ENCODE measurements around the gene HYDIN. TPM values are rescaled to one million over a fixed set of nuclear protein-coding genes. Genes with fewer than 3 reads are reported as not detected.
"Not testable (repeated sequence)": the region's sequence is repeated elsewhere in the genome, so short reads cannot be mapped to it uniquely, and the experiment has no call there.

The HYDIN gene
- total RNA-seq, 2 experiments from 2014 or later = not detected

DNA sequence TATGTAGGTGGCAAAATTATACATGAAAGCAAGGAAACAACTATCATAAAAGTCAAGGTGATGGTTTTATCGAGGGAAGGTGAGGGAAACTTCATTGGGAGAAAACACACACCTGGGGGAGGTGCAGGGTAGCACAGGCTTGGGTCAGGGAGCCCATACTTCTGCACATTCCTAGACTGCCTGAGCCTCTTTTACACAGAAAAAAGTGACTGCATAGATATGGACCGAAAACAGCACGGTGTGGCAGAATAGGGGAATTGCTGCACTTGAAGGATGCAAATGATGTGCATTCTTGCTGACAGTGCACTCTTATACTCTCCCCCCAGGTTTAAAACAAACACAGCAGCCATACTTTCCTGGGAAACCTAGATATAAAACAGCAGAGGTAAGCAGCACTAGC lies 120.0 kb downstream of the HYDIN start:
- DNase-seq (ENCODE audit: low spot score); H3K4me1 ChIP-seq (ENCODE audit: insufficient read depth, low read length, poor library complexity, severe bottlenecking); H3K9me3 ChIP-seq (ENCODE audit: low read length); H3K36me3 ChIP-seq (ENCODE audit: insufficient read depth, low read length); H3K9me2 ChIP-seq (ENCODE audit: insufficient read depth, low read length); intact Hi-C loops (cut with micrococcal nuclease; ENCODE audit: unreplicated experiment); POLR2A ChIA-PET; H2AFZ ChIP-seq (ENCODE audit: low read length); CTCF ChIA-PET (ENCODE audit: unreplicated experiment); H3K4me3 ChIP-seq (ENCODE audit: low read depth, low read length, poor library complexity, severe bottlenecking); H3K4me2 ChIP-seq (ENCODE audit: low read length); BruUV-seq (replicated peaks); H3K79me2 ChIP-seq (ENCODE audit: insufficient read depth, low read depth, low read length); H4K20me1 ChIP-seq (ENCODE audit: insufficient read depth, low read length); H3K27ac ChIP-seq (ENCODE audit: low read depth, low read length, poor library complexity, severe bottlenecking): not testable (repeated sequence)

DNA sequence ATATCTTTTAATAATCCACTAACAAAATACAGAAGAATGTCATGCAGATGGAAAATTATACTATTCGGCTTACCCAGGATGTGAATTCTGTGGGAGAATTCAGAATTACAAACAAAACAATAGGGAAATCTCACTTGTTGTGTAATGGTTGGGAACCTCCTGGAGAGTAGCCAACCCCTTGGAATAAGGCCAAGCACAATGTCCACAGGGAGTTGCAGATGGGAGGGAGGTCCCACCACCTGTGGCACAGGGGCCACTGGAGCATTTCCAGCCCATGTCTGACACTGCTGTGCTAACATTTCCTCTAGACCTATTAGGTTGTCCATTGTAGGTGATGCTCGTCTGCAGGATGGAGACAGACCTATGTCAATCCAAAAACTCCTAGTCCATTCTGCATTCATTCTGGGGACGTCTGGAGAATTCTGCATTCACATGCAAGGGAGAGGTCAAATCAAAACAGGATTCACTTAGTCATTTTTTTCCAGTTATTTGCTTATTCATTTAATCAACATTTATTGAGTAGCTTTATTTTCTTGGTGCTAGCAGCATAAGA lies 120.8 kb downstream of the HYDIN start:
- H2AFZ ChIP-seq (ENCODE audit: low read length); intact Hi-C loops (cut with micrococcal nuclease; ENCODE audit: unreplicated experiment); H3K79me2 ChIP-seq (ENCODE audit: insufficient read depth, low read depth, low read length); H3K4me3 ChIP-seq (ENCODE audit: low read depth, low read length, poor library complexity, severe bottlenecking); H3K9me3 ChIP-seq (ENCODE audit: low read length); DNase-seq (ENCODE audit: low spot score); H4K20me1 ChIP-seq (ENCODE audit: insufficient read depth, low read length); POLR2A ChIA-PET; BruUV-seq (replicated peaks); H3K36me3 ChIP-seq (ENCODE audit: insufficient read depth, low read length); CTCF ChIA-PET (ENCODE audit: unreplicated experiment); H3K4me2 ChIP-seq (ENCODE audit: low read length); H3K27ac ChIP-seq (ENCODE audit: low read depth, low read length, poor library complexity, severe bottlenecking); H3K9me2 ChIP-seq (ENCODE audit: insufficient read depth, low read length); H3K4me1 ChIP-seq (ENCODE audit: insufficient read depth, low read length, poor library complexity, severe bottlenecking): not testable (repeated sequence)

DNA sequence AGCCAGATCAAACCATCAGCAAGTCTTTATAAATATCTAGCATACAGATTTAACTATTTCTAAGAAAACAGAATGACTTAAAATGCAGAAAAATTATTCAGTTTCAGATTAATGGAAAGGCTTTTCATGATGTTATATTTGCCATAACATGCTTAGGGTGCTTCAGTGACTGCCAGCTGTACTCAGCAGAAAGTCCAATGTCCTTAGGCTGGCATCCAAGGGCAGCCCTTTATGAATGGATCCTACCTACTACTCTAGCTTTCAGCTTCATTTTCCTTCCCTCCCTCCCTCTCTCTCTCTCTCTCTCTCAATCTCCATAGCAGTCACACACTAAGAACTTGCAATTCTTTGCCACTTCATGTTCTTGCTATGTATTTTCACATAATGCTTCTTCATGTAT lies 124.6 kb downstream of the HYDIN start:
- H3K4me1 ChIP-seq (ENCODE audit: insufficient read depth, low read length, poor library complexity, severe bottlenecking); H3K36me3 ChIP-seq (ENCODE audit: insufficient read depth, low read length); H2AFZ ChIP-seq (ENCODE audit: low read length); POLR2A ChIA-PET; H3K27ac ChIP-seq (ENCODE audit: low read depth, low read length, poor library complexity, severe bottlenecking); H3K79me2 ChIP-seq (ENCODE audit: insufficient read depth, low read depth, low read length); H3K4me3 ChIP-seq (ENCODE audit: low read depth, low read length, poor library complexity, severe bottlenecking); intact Hi-C loops (cut with micrococcal nuclease; ENCODE audit: unreplicated experiment); DNase-seq (ENCODE audit: low spot score); H3K4me2 ChIP-seq (ENCODE audit: low read length); CTCF ChIA-PET (ENCODE audit: unreplicated experiment); H3K9me2 ChIP-seq (ENCODE audit: insufficient read depth, low read length); H4K20me1 ChIP-seq (ENCODE audit: insufficient read depth, low read length); H3K9me3 ChIP-seq (ENCODE audit: low read length); BruUV-seq (replicated peaks): not testable (repeated sequence)

DNA sequence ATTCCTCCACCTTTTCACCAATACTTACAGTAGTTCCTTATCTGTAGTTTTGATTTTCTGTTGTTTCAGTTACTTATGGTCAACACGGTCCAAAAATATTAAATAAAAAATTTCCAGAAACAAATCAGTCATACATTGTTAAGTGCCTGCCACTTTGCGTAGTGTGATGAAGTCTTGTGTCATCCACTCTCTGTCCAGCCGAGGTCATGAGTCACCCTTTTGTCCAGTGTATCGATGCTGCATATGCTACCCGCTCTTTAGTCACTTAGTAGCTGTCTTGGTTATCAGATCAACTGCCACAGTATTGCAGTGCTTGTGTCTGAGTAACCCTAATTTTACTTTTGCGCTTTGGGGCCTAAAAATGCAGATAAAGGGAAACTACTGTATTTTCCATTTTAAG lies 146.9 kb downstream of the HYDIN start:
- H4K20me1 ChIP-seq (ENCODE audit: insufficient read depth, low read length); H2AFZ ChIP-seq (ENCODE audit: low read length); BruUV-seq (replicated peaks); POLR2A ChIA-PET; intact Hi-C loops (cut with micrococcal nuclease; ENCODE audit: unreplicated experiment); H3K79me2 ChIP-seq (ENCODE audit: insufficient read depth, low read depth, low read length); H3K9me2 ChIP-seq (ENCODE audit: insufficient read depth, low read length); H3K4me2 ChIP-seq (ENCODE audit: low read length); CTCF ChIA-PET (ENCODE audit: unreplicated experiment); H3K9me3 ChIP-seq (ENCODE audit: low read length); H3K27ac ChIP-seq (ENCODE audit: low read depth, low read length, poor library complexity, severe bottlenecking); DNase-seq (ENCODE audit: low spot score); H3K4me3 ChIP-seq (ENCODE audit: low read depth, low read length, poor library complexity, severe bottlenecking); H3K36me3 ChIP-seq (ENCODE audit: insufficient read depth, low read length); H3K4me1 ChIP-seq (ENCODE audit: insufficient read depth, low read length, poor library complexity, severe bottlenecking): not testable (repeated sequence)

DNA sequence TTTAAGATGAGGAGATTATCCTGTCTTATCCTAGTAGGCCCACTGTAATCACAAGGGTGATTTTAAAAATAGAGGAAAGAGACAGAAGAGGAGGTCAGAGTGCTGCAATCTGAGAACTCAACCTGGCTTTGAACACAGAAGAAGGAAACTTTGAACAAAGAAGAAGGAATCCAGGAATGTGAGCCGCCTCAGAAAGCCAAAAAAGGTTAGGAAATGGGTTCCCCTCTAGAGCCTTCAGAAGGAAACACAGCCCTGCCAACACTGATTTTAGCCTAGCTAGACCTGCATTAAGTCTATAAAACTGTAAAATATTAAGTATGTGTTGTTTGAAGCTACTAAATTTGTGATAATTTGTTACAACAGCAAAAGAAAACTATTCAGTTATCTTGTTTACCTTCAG lies 149.7 kb downstream of the HYDIN start:
- H3K4me2 ChIP-seq (ENCODE audit: low read length); H3K9me2 ChIP-seq (ENCODE audit: insufficient read depth, low read length); POLR2A ChIA-PET; intact Hi-C loops (cut with micrococcal nuclease; ENCODE audit: unreplicated experiment); H2AFZ ChIP-seq (ENCODE audit: low read length); H3K4me3 ChIP-seq (ENCODE audit: low read depth, low read length, poor library complexity, severe bottlenecking); H3K27ac ChIP-seq (ENCODE audit: low read depth, low read length, poor library complexity, severe bottlenecking); H3K9me3 ChIP-seq (ENCODE audit: low read length); H3K79me2 ChIP-seq (ENCODE audit: insufficient read depth, low read depth, low read length); H3K4me1 ChIP-seq (ENCODE audit: insufficient read depth, low read length, poor library complexity, severe bottlenecking); CTCF ChIA-PET (ENCODE audit: unreplicated experiment); BruUV-seq (replicated peaks); H3K36me3 ChIP-seq (ENCODE audit: insufficient read depth, low read length); H4K20me1 ChIP-seq (ENCODE audit: insufficient read depth, low read length); DNase-seq (ENCODE audit: low spot score): not testable (repeated sequence)

DNA sequence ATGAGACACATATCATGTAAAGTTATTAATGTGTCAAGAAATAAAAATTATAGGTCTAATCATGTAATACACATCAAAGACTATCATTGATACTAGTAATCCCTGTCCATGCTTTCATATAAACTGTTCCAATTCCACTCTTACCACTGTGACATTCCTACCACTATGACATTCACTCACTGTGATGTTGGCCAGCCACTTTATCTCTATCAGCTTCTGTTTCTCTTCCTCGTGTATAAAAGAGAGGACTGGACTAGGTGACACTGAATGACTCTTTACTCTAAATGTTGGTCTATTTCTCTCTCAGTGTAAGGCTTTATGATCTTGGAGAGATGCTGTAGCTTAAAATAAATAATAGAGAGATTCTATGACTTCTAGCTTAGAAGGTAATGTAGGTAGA lies 150.3 kb downstream of the HYDIN start:
- H4K20me1 ChIP-seq (ENCODE audit: insufficient read depth, low read length); BruUV-seq (replicated peaks); CTCF ChIA-PET (ENCODE audit: unreplicated experiment); H2AFZ ChIP-seq (ENCODE audit: low read length); H3K36me3 ChIP-seq (ENCODE audit: insufficient read depth, low read length); DNase-seq (ENCODE audit: low spot score); POLR2A ChIA-PET; H3K9me2 ChIP-seq (ENCODE audit: insufficient read depth, low read length); H3K9me3 ChIP-seq (ENCODE audit: low read length); H3K79me2 ChIP-seq (ENCODE audit: insufficient read depth, low read depth, low read length); H3K4me1 ChIP-seq (ENCODE audit: insufficient read depth, low read length, poor library complexity, severe bottlenecking); H3K4me2 ChIP-seq (ENCODE audit: low read length); intact Hi-C loops (cut with micrococcal nuclease; ENCODE audit: unreplicated experiment); H3K27ac ChIP-seq (ENCODE audit: low read depth, low read length, poor library complexity, severe bottlenecking); H3K4me3 ChIP-seq (ENCODE audit: low read depth, low read length, poor library complexity, severe bottlenecking): not testable (repeated sequence)

DNA sequence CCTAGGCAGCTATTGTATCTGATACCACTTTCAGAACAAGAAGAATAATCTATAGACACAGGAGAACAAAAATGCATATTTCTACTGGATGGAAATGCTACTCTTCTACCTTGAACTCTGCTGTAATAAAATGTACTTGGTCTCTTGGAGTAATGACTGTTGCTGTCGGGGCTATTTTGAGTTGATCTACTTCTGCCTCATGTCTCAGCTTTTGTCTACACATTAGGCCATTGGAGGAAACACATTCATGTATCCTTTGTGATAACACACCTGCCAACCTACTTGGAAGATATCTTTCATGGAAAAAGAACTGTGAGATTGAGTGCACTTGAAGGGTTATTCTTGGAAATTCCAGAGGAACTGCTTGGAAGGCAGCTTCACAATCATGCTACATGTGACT lies 159.9 kb downstream of the HYDIN start:
- BruUV-seq (replicated peaks); DNase-seq (ENCODE audit: low spot score); H2AFZ ChIP-seq (ENCODE audit: low read length); H3K4me3 ChIP-seq (ENCODE audit: low read depth, low read length, poor library complexity, severe bottlenecking); H3K4me1 ChIP-seq (ENCODE audit: insufficient read depth, low read length, poor library complexity, severe bottlenecking); H3K79me2 ChIP-seq (ENCODE audit: insufficient read depth, low read depth, low read length); intact Hi-C loops (cut with micrococcal nuclease; ENCODE audit: unreplicated experiment); H3K9me2 ChIP-seq (ENCODE audit: insufficient read depth, low read length); H3K27ac ChIP-seq (ENCODE audit: low read depth, low read length, poor library complexity, severe bottlenecking); H3K36me3 ChIP-seq (ENCODE audit: insufficient read depth, low read length); H4K20me1 ChIP-seq (ENCODE audit: insufficient read depth, low read length); CTCF ChIA-PET (ENCODE audit: unreplicated experiment); H3K4me2 ChIP-seq (ENCODE audit: low read length); H3K9me3 ChIP-seq (ENCODE audit: low read length); POLR2A ChIA-PET: not testable (repeated sequence)
